ENCODE data around the gene POLR2E. TPM values are rescaled to one million over a fixed set of nuclear protein-coding genes. Genes with fewer than 3 reads are reported as not detected.

POLR2E gene
- total and polyA plus RNA-seq, 2 of the 13 experiments (the other 11 are each of a cell fraction or from before 2014, with no cell fraction given): 140 to 272 TPM

DNA sequence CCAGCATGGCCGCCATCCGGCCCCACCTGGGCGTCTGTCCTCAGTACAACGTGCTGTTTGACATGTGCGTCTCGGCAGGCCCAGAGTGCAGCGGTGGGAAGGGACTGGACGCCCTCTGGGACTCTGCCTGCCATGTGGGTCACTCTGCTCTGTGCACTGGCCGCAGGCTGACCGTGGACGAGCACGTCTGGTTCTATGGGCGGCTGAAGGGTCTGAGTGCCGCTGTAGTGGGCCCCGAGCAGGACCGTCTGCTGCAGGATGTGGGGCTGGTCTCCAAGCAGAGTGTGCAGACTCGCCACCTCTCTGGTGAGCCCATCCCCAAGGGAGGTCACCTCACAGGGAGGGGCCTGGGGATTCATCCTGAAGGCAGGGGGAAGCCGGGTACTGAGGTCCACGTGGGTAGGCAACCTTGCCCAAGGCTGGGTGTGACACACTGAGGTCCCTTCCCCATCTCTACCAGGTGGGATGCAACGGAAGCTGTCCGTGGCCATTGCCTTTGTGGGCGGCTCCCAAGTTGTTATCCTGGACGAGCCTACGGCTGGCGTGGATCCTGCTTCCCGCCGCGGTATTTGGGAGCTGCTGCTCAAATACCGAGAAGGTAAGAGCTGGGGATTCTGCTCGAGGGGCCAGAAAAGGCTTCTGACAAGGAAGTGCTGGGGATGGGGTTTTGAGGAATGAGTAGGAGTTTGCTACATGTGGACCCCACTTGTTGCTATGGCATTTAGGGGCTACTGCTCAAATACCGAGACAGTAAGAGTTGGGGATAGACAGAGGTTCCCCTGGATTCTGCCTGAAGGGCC lies 44.0 kb downstream of the POLR2E start (continued):
- TF ChIP-seq, protein P1, sequence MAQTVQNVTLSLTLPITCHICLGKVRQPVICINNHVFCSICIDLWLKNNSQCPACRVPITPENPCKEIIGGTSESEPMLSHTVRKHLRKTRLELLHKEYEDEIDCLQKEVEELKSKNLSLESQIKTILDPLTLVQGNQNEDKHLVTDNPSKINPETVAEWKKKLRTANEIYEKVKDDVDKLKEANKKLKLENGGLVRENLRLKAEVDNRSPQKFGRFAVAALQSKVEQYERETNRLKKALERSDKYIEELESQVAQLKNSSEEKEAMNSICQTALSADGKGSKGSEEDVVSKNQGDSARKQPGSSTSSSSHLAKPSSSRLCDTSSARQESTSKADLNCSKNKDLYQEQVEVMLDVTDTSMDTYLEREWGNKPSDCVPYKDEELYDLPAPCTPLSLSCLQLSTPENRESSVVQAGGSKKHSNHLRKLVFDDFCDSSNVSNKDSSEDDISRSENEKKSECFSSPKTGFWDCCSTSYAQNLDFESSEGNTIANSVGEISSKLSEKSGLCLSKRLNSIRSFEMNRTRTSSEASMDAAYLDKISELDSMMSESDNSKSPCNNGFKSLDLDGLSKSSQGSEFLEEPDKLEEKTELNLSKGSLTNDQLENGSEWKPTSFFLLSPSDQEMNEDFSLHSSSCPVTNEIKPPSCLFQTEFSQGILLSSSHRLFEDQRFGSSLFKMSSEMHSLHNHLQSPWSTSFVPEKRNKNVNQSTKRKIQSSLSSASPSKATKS (CRISPR knock-in tag; IDR thresholded peaks at IDR 0.05): no peak
- peak; percentile 31; the same call in 1 of the 2 replicates for TF ChIP-seq HNF4A (CRISPR knock-in tag; IDR thresholded peaks at IDR 0.05)
- TF ChIP-seq ZNF431 (CRISPR knock-in tag; IDR thresholded peaks at IDR 0.05; ENCODE audit: borderline replicate concordance, low read depth): peak; percentile 46; the same call in 1 of the 2 replicates
- TF ChIP-seq CAMTA2 (CRISPR knock-in tag; IDR thresholded peaks at IDR 0.05; ENCODE audit: borderline replicate concordance): peak; percentile 35; the same call in 1 of the 2 replicates
- peak; percentile 63; the same call in 1 of the 2 replicates for TF ChIP-seq ZNF772 (CRISPR knock-in tag; IDR thresholded peaks at IDR 0.05)
- TF ChIP-seq HDAC1 (CRISPR knock-in tag; IDR thresholded peaks at IDR 0.05): peak; percentile 85
- no peak for TF ChIP-seq HMGA1 (CRISPR knock-in tag; conservative IDR thresholded peaks at IDR 0.05)
- TF ChIP-seq, protein P2, sequence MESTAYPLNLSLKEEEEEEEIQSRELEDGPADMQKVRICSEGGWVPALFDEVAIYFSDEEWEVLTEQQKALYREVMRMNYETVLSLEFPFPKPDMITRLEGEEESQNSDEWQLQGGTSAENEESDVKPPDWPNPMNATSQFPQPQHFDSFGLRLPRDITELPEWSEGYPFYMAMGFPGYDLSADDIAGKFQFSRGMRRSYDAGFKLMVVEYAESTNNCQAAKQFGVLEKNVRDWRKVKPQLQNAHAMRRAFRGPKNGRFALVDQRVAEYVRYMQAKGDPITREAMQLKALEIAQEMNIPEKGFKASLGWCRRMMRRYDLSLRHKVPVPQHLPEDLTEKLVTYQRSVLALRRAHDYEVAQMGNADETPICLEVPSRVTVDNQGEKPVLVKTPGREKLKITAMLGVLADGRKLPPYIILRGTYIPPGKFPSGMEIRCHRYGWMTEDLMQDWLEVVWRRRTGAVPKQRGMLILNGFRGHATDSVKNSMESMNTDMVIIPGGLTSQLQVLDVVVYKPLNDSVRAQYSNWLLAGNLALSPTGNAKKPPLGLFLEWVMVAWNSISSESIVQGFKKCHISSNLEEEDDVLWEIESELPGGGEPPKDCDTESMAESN (CRISPR knock-in tag; conservative IDR thresholded peaks at IDR 0.05): peak; percentile 71
- peak; percentile 80; the same call in 1 of the 2 replicates for TF ChIP-seq ZNF788 (CRISPR knock-in tag; IDR thresholded peaks at IDR 0.05; ENCODE audit: borderline replicate concordance)
- 0 out of 2 replicates have a peak, but pooled peaks have one; percentile 51 for TF ChIP-seq NKX3-1 (CRISPR knock-in tag; IDR thresholded peaks at IDR 0.05)
- TF ChIP-seq, protein P3, sequence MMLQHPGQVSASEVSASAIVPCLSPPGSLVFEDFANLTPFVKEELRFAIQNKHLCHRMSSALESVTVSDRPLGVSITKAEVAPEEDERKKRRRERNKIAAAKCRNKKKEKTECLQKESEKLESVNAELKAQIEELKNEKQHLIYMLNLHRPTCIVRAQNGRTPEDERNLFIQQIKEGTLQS (CRISPR knock-in tag; IDR thresholded peaks at IDR 0.05): 0 out of 2 replicates have a peak, but pooled peaks have one; percentile 4
- peak; percentile 56; the same call in 1 of the 2 replicates for TF ChIP-seq RELA (CRISPR knock-in tag; IDR thresholded peaks at IDR 0.05)
- TF ChIP-seq, protein P4, sequence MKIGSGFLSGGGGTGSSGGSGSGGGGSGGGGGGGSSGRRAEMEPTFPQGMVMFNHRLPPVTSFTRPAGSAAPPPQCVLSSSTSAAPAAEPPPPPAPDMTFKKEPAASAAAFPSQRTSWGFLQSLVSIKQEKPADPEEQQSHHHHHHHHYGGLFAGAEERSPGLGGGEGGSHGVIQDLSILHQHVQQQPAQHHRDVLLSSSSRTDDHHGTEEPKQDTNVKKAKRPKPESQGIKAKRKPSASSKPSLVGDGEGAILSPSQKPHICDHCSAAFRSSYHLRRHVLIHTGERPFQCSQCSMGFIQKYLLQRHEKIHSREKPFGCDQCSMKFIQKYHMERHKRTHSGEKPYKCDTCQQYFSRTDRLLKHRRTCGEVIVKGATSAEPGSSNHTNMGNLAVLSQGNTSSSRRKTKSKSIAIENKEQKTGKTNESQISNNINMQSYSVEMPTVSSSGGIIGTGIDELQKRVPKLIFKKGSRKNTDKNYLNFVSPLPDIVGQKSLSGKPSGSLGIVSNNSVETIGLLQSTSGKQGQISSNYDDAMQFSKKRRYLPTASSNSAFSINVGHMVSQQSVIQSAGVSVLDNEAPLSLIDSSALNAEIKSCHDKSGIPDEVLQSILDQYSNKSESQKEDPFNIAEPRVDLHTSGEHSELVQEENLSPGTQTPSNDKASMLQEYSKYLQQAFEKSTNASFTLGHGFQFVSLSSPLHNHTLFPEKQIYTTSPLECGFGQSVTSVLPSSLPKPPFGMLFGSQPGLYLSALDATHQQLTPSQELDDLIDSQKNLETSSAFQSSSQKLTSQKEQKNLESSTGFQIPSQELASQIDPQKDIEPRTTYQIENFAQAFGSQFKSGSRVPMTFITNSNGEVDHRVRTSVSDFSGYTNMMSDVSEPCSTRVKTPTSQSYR (CRISPR knock-in tag; IDR thresholded peaks at IDR 0.05; ENCODE audit: borderline replicate concordance): peak; percentile 27; the same call in 1 of the 2 replicates
- TF ChIP-seq ELF3 (CRISPR knock-in tag; IDR thresholded peaks at IDR 0.05): peak; percentile 35; the same call in 1 of the 2 replicates
- TF ChIP-seq, protein P5, sequence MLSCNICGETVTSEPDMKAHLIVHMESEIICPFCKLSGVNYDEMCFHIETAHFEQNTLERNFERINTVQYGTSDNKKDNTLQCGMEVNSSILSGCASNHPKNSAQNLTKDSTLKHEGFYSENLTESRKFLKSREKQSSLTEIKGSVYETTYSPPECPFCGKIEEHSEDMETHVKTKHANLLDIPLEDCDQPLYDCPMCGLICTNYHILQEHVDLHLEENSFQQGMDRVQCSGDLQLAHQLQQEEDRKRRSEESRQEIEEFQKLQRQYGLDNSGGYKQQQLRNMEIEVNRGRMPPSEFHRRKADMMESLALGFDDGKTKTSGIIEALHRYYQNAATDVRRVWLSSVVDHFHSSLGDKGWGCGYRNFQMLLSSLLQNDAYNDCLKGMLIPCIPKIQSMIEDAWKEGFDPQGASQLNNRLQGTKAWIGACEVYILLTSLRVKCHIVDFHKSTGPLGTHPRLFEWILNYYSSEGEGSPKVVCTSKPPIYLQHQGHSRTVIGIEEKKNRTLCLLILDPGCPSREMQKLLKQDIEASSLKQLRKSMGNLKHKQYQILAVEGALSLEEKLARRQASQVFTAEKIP (CRISPR knock-in tag; IDR thresholded peaks at IDR 0.05; ENCODE audit: borderline replicate concordance): no peak
- TF ChIP-seq TP53 (CRISPR knock-in tag; conservative IDR thresholded peaks at IDR 0.05): 0 out of 2 replicates have a peak, but pooled peaks have one; percentile 43
- peak; percentile 88; the same call in 1 of the 2 replicates for TF ChIP-seq ZNF547 (CRISPR knock-in tag; IDR thresholded peaks at IDR 0.05)
